ENCODE results near the gene CEP131.
A peak's percentile ranks its signal among the peaks of the same experiment; 100 is the strongest.

The CEP131 gene

DNA sequence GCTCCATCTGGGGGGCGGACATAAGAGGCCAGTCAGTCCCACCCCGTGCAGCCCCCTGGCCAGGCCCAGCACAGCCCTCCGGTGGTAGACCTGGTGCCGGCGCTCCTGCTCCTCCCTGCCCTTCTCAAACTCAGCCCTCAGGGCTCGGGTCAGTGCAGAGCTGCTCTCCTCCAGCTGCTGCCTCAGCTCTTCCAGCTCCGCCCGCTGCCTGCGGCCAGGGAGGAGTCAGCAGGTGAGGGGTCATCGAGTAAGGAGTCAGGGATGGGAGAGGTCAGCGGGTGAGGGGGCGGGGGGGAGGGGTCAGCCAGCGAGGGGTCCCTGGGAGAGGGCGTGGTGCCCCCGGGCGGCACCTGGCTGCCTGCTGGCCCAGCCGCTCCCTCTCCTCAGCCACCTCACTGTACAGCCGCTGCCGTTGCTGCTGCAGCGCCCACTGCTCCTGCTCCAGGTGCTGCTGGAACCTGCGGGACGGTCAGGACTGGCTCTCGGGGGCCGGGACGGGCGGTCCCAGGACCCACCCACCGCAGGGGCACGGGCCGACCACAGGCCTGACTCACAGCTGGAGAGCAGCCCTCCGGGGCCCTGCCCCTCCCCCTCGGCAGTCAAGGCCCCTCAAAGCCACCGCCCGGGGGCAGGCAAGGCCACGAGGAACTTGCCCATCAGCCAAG, 30.2 kb downstream of the CEP131 start:
- TF ChIP-seq, protein P1, sequence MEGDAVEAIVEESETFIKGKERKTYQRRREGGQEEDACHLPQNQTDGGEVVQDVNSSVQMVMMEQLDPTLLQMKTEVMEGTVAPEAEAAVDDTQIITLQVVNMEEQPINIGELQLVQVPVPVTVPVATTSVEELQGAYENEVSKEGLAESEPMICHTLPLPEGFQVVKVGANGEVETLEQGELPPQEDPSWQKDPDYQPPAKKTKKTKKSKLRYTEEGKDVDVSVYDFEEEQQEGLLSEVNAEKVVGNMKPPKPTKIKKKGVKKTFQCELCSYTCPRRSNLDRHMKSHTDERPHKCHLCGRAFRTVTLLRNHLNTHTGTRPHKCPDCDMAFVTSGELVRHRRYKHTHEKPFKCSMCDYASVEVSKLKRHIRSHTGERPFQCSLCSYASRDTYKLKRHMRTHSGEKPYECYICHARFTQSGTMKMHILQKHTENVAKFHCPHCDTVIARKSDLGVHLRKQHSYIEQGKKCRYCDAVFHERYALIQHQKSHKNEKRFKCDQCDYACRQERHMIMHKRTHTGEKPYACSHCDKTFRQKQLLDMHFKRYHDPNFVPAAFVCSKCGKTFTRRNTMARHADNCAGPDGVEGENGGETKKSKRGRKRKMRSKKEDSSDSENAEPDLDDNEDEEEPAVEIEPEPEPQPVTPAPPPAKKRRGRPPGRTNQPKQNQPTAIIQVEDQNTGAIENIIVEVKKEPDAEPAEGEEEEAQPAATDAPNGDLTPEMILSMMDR (conservative IDR thresholded peaks at IDR 0.05; ENCODE audit: low read depth): no peak
- H3K27ac ChIP-seq: peak overlapping the region; percentile 3; the same call in 1 of the 2 replicates
- CTCF ChIA-PET: interaction anchor here (0.6 kb wide), 2 partner anchors 33 to 345 kb away, joined by 3 read pairs; no protein-coding TSS in a partner anchor
- DNase-seq (ENCODE audit: low spot score): no peak
- POLR2A ChIA-PET (ENCODE audit: low non-redundant PET): no interaction called here

DNA sequence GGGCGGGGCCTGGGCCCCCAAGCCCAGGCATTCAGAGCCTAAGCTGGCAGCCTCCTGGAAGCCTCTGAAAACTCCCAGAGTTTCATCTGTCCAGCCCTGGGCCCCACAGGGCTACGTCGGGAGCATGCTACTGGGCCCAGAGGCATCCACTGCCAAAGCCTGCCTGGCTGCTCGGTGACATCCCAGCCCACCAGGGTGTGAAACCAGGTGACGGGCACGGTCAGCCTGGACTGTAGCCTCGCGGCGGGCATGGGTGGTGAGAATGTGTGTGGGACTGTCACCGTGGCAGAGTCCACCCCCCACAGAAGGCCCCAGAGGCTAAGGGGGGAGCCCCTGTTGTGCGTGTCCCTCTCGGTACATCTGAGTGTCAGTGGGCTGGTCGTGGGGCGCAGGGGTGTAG, 31.1 kb downstream of the CEP131 start:
- ChIA-PET CTCF (interaction anchor here (0.6 kb wide), 1 partner anchor 346 kb away, joined by 3 read pairs; no protein-coding TSS in a partner anchor), POLR2A (ENCODE audit: low non-redundant PET) (no interaction called here)
- DNase-seq (ENCODE audit: low spot score): no peak
- TF ChIP-seq, protein P1 (conservative IDR thresholded peaks at IDR 0.05; ENCODE audit: low read depth): no peak
- no peak overlapping the region for H3K27ac ChIP-seq

DNA sequence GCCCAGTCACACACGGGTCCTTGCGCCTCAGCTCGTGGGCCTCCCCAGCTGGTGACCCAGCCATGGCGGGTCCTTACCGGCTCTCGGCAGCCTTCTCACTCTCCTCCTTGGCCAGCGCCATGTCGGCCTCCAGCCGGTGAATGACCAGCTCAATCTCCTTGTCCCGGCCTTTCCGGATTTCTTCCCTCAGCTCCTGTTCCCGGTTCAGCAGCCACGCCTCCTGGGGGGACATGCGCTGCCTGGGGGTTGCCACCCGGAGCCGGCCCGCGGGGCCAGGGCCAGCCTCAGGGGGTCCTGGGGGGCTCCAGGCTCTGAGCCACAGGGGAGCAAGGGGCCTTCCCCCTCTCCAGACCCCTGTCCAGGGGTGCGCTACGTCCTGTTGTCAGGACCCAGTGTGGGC, 31.6 kb downstream of the CEP131 start:
- ChIA-PET CTCF (no interaction called here), POLR2A (ENCODE audit: low non-redundant PET) (no interaction called here)

DNA sequence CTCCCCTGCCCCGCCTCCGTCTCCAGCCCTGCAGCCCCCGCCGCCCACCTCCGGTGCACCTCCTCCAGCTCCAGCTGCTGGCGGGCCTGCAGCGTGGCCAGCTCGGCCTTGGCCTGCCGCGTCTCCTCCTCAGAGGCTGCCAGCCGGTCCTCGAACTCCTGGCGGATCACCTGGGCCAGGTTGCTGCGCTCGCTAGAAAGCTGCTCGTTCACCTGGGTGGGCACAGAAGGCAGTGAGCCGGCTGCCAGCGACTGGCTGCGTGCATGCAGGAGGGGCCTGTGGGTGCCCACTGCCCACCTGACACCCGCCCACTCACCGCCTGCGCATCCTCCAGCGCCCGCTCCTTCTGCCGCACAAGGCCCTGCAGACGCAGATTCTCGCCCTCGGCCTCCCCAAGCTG, 32.2 kb downstream of the CEP131 start:
- 0 out of 2 replicates have a peak overlapping the region, but pooled peaks have one; percentile 7 for H3K27ac ChIP-seq
- DNase-seq (ENCODE audit: low spot score): no peak
- ChIA-PET POLR2A (ENCODE audit: low non-redundant PET) (no interaction called here), CTCF (no interaction called here)
- TF ChIP-seq, protein P1 (conservative IDR thresholded peaks at IDR 0.05; ENCODE audit: low read depth): no peak

More for the DNA sequence above, 31.6 kb downstream of the CEP131 start:
- H3K27ac ChIP-seq: no peak overlapping the region
- no peak for DNase-seq (ENCODE audit: low spot score)
- TF ChIP-seq, protein P1 (conservative IDR thresholded peaks at IDR 0.05; ENCODE audit: low read depth): no peak

DNA sequence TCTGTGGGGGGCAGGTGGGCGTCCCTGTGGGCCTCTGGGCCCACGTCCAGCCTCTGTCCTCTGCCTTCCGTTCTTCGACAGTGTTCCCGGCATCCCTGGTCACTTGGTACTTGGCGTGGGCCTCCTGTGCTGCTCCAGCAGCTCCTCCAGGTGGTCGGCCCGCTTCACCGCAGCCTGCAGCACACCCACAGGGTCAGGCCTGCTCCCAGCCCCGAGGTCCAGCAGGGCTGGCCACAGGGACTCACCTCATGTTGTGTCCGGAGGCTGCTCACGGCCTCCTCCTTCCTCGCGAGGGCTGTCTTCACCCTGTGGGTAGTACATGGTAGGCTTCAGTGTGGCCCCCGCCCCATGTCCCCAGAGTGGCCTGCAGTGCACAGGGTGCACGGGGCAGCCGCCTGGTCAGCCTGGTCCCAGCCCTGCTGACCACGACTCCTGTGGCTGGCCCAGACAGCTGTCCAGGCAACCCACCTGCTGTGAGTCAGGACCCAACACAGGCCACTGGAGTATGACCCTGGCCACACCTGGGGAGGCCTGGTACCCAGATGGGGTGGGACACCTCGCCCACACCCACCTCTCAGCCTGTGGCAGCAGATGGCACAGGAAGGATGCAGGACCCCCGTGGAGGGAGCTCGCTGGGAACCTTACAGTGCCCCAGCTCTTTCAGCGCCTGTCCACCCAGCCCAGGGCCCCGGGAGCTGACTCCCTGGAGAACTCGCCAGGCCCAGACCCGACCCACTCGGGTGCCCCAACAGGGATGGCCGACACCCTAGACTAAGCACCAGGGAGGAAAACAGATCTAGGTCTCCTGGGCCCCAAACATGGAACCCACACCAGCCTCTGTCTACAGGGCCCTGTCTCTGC, 32.9 kb downstream of the CEP131 start:
- no peak for DNase-seq (ENCODE audit: low spot score)
- CTCF ChIA-PET: interaction anchor here (0.6 to 0.9 kb wide), 2 partner anchors 11 to 72 kb away, joined by 3 to 4 read pairs; no protein-coding TSS in a partner anchor
- H3K27ac ChIP-seq: 0 out of 2 replicates have a peak overlapping the region, but pooled peaks have one; percentile 7
- POLR2A ChIA-PET (ENCODE audit: low non-redundant PET): no interaction called here
- TF ChIP-seq, protein P1 (conservative IDR thresholded peaks at IDR 0.05; ENCODE audit: low read depth): no peak

DNA sequence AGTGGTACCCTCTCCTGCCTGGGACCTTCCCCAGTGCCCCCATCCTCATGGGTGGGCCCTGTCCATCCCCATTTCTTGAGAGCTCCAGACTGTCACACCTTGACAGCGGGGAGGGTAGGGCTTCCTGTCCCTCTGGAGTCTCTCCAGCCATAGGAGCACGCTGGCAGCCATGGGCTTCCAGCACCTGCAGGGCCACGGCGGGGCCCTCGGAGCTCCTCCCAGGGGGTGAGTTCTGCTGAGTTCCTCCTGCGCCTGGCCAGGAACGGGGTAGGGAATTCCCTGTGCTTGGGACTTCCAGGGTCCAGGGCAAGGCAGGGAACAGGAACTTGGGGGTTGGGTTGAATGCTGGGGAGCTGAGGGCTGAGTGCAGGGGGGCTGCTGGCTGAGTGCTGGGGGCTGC, 33.7 kb downstream of the CEP131 start:
- TF ChIP-seq, protein P1 (conservative IDR thresholded peaks at IDR 0.05; ENCODE audit: low read depth): no peak
- ChIA-PET POLR2A (ENCODE audit: low non-redundant PET) (no interaction called here), CTCF (interaction anchor here (0.6 to 0.9 kb wide), 3 partner anchors 12 to 1782 kb away, joined by 3 to 8 read pairs (median 4); no protein-coding TSS in a partner anchor)
- no peak overlapping the region for H3K27ac ChIP-seq
- DNase-seq (ENCODE audit: low spot score): no peak
